IPS DF 6.9 (cell line): Measurements from ENCODE around the gene MOK.
"Not testable (repeated sequence)": the region's sequence is repeated elsewhere in the genome, so short reads cannot be mapped to it uniquely, and the experiment has no call there.

ENCODE experiments used
- DNase-seq: peaks from one replicate; pipeline ENCODE4 v3.0.0-alpha.2; 2013; ENCODE audit warnings: low read depth, low spot score
- H3K27ac ChIP-seq: one replicate; pipeline ENCODE4 v1.5.1; 2013; ENCODE audit warnings: low read length, control low read depth
- H3K27me3 ChIP-seq: 2 replicates; pipeline ENCODE4 v1.6.1; 2013; ENCODE audit warnings: mild to moderate bottlenecking, low read length; ENCODE audit not compliant: control insufficient read depth, insufficient read depth
- H3K36me3 ChIP-seq: 2 replicates; pipeline ENCODE4 v1.6.1; 2013; ENCODE audit warnings: low read length; ENCODE audit not compliant: control insufficient read depth, insufficient read depth
- H3K4me1 ChIP-seq: 2 replicates; pipeline ENCODE4 v1.6.1; 2013; ENCODE audit warnings: low read length; ENCODE audit not compliant: control insufficient read depth, insufficient read depth
- H3K4me3 ChIP-seq: 2 replicates; pipeline ENCODE4 v1.5.1; 2013; ENCODE audit warnings: mild to moderate bottlenecking, low read length
- H3K9me3 ChIP-seq: 2 replicates; pipeline ENCODE4 v1.6.1; 2013; ENCODE audit warnings: low read length, inconsistent platforms; ENCODE audit not compliant: control insufficient read depth, insufficient read depth
- WGBS: extraction: QIAGEN DNeasy Blood & Tissue Kit; methylation state at CpG from one replicate; pipeline ENCODE4 v1.1.7; 2013; ENCODE audit warnings: mixed read lengths, missing lambda C conversion rate; ENCODE audit not compliant: insufficient read length, insufficient coverage; 5-methylcytosine and 5-hydroxymethylcytosine counted together

Gene MOK

DNA sequence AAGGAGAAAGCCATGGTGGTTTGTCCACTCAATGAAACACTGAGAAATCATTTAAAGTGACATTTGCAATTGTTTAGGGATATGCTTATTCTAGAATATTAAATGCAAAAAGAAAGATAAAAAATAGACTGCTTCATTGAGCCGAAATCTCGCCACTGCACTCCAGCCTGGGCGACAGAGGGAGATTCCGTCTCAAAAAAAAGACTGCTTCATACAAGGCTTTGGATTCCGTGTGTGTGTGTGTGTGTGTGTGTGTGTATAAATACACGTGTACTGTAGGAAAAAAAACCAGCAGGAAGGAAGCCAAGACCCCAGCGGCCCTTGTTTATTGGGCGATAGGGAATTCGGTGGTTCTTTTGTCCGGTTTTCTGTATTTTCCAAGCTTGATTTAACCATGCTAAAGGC, 11.4 kb upstream of the MOK start:
- DNase-seq = no peak
- no CpG with 5 or more reads among the region's 10 CpGs for WGBS
- H3K27me3 ChIP-seq = no peaks in the 10 kb centered on the region; the same call in 1 of the 2 replicates
- no peaks in the 10 kb centered on the region; the same call in 1 of the 2 replicates for H3K4me1 ChIP-seq
- no peak overlapping the region for H3K27ac ChIP-seq
- H3K9me3 ChIP-seq = no peaks in the 10 kb centered on the region
- H3K4me3 ChIP-seq = peak overlapping the region; percentile 56; the same call in 1 of the 2 replicates
- H3K36me3 ChIP-seq = no peaks in the 10 kb centered on the region; the same call in 1 of the 2 replicates

DNA sequence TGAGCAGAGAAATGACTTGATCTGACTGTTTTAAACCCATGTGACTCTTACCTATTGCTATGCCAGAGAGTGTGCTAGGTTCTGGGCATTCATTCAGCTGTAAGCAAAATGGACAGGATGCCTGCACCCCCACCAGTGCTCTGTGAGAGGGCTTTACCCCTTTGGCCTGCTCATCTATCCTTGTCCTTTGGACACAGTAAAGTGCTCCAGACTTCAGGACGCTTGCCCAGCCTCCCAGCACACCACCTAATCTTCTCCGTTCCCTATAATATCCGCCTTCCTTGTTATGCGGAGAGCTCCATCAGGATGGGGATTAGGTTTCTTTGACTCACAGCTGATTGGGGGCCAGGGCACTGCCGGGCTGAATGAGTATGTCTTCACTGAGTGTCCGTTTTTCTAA, 10.2 kb upstream of the MOK start:
- no peaks in the 10 kb centered on the region for H3K9me3 ChIP-seq
- DNase-seq = no peak
- H3K36me3 ChIP-seq = no peaks in the 10 kb centered on the region; the same call in 1 of the 2 replicates
- H3K27ac ChIP-seq = no peak overlapping the region
- no peaks in the 10 kb centered on the region; the same call in 1 of the 2 replicates for H3K27me3 ChIP-seq
- no CpG with 5 or more reads among the region's 6 CpGs for WGBS
- H3K4me1 ChIP-seq = no peaks in the 10 kb centered on the region; the same call in 1 of the 2 replicates
- no peak overlapping the region for H3K4me3 ChIP-seq

DNA sequence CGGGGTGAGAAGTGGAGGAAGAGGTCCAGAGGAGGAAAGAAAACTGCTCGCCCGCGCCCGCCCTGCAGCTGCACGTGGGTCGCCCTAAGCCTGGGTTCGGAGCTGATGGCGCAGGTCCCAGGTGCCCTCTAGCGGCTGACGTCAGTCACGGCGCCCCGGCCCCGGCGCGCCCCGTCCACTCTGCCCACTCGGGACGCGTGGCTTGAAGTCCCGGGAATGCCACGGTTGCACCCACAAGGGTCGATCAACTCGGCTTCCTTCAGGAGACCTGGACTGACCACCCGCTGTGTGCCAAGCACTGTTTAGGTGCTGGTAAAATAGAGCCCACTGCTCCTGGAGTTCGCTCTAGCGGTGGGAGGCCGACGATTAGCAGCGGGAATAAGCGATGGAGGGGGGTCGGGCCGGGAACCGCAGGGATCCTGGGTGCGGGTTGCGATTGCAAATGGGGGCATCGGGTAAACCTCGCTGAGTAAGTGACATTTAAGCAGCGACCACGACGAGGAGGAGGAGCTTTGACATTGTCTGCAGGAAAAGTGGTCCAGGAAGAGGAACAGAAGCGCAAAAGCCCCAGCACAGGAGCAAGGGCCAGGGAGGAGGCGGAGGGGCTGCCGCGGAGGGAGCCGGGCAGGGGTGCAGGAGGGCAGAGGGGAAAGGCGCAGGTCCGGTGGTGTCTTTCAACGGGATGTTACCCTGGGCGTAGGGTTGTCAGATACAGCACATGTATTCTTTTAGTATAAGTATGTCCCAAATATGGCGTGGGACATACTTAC, 9.5 kb upstream of the MOK start:
- no peaks in the 10 kb centered on the region; the same call in 1 of the 2 replicates for H3K27me3 ChIP-seq
- H3K9me3 ChIP-seq = no peaks in the 10 kb centered on the region
- no peaks in the 10 kb centered on the region for H3K36me3 ChIP-seq
- no peak for DNase-seq
- peak overlapping the region; percentile 73 for H3K4me3 ChIP-seq
- no CpG with 5 or more reads among the region's 52 CpGs for WGBS
- H3K4me1 ChIP-seq = no peaks in the 10 kb centered on the region; the same call in 1 of the 2 replicates
- H3K27ac ChIP-seq = no peak overlapping the region

DNA sequence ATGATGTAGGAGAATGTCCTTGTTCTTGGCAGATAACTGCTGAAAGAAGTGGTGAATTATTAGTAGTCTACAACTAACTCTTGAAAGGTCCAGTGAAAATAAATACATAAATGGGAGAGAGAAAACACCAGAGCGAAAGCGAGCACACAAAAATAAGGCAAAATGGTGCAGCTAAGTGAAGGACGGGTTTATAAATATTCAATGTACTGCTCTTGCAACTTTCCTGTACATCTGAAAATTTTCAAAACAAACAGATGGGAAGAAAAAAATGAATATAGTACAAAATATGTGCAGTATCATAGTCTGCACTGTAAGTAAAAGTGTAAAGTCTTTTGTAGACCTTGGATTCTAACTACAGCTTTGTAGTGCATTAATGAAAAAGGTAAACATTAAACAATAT, 1.3 kb downstream of the MOK start:
- no peaks in the 10 kb centered on the region for H3K36me3 ChIP-seq
- no peak overlapping the region for H3K4me3 ChIP-seq
- no CpG with 5 or more reads among the region's 3 CpGs for WGBS
- no peak for DNase-seq
- no peaks in the 10 kb centered on the region for H3K27me3 ChIP-seq
- H3K9me3 ChIP-seq = no peaks in the 10 kb centered on the region
- no peak overlapping the region for H3K27ac ChIP-seq
- H3K4me1 ChIP-seq = no peaks in the 10 kb centered on the region

DNA sequence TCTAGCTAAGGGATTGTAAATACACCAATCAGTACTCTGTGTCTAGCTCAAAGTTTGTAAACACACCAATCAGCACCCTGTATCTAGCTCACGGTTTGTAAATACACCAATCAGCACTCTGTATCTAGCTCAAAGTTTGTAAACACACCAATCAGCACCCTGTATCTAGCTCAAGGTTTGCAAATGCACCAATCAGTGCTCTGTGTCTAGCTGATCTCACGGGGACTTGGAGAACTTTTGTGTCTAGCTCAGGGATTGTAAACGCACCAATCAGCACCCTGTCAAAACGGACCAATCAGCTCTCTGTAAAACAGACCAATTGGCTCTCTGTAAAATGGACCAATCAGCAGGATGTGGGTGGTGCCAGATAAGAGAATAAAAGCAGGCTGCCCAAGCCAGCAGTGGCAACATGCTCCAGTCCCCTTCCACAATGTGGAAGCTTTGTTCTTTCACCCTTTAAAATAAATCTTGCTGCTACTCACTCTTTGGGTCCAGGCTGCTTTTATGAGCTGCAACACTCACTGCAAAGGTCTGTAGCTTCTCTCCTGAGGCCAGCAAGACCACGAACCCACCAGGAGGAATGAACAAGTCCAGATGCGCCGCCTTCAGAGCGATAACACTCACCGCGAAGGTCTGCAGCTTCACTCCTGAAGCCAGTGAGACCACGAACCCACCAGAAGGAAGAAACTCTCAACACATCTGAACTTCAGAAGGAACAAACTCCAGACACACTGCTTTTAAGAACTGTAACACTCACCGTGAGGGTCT, 6.5 kb downstream of the MOK start:
- not testable (repeated sequence) for H3K4me1 ChIP-seq, H3K27ac ChIP-seq, DNase-seq, H3K4me3 ChIP-seq, H3K27me3 ChIP-seq, H3K9me3 ChIP-seq, H3K36me3 ChIP-seq
- WGBS = no CpG with 5 or more reads among the region's 12 CpGs

DNA sequence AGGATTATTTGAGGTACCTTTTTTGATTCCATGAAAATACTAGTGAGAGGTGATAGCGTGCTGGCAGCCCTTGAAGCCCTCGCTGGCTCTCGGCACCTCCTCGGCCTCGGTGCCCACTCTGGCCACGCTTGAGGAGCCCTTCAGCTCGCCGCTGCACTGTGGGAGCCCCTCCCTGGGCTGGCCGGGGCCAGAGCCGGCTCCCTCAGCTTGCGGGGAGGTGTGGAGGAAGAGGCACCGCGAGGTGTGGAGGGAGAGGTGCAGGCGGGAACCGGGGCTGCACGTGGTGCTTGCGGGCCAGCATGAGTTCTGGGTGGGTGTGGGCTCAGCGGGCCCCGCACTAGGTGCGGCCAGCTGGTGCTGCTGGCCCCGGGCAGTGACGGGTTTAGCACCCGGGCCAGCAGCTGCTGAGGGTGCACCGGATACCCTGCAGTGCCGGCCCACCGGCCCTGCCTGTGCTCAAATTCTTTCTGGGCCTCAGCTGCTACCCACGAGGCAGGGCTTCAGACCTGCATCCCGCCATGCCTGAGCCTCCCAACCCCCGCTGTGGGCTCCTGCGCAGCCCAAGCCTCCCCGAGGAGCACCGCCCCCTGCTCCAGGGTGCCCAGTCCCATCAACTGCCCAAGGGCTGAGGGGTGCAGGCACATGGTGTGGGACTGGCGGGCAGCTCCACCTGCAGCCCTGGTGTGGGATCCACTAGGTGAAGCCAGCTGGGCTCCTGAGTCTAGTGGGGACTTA, 7.4 kb downstream of the MOK start:
- no peak overlapping the region for H3K4me3 ChIP-seq
- H3K9me3 ChIP-seq = no peaks in the 10 kb centered on the region
- no peak overlapping the region for H3K27ac ChIP-seq
- DNase-seq = no peak
- no CpG with 5 or more reads among the region's 33 CpGs for WGBS
- no peaks in the 10 kb centered on the region for H3K27me3 ChIP-seq
- no peaks in the 10 kb centered on the region for H3K36me3 ChIP-seq
- H3K4me1 ChIP-seq = no peaks in the 10 kb centered on the region

DNA sequence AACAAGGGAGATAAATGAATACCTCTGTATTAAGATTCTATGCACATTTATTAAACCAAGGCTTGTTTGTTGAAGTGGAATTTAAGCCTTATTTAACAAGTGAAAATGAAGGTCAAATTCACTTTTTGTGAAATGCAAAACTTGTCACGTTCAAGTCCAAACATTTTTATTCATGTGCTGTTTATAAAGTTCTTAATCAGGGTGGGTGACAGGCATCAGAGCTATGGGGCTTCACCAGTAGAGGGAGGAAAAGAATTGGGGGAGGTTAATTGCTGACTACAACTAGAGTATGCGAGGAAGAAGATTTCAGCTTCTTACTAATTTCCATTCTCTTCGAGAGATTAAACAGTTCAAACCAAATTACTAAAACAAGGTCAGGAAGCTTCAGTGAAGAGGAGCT, 9.7 kb downstream of the MOK start:
- no peaks in the 10 kb centered on the region for H3K4me1 ChIP-seq
- no peaks in the 10 kb centered on the region for H3K9me3 ChIP-seq
- H3K4me3 ChIP-seq = no peak overlapping the region
- H3K27ac ChIP-seq = no peak overlapping the region
- H3K27me3 ChIP-seq = no peaks in the 10 kb centered on the region
- no peak for DNase-seq
- H3K36me3 ChIP-seq = no peaks in the 10 kb centered on the region
- WGBS = no CpG with 5 or more reads among the region's 3 CpGs

DNA sequence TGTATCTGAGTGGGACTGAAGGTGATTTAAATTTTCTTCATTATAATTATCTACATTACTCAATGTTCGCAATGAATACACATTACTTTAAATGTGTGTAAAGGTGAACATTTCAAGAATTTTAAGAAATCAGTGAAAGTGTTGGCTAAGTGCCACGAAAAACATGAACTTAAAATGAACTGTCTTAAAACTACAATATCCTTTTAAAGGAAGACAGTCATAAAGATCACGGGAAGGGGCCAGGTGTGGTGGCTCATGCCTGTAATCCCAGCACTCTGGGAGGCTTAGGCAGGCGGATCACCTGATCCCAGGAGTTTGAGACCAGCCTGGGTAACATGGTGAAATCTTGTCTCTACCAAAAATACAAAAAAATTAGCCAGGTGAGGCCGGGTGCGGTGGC, 11.2 kb downstream of the MOK start:
- Histone ChIP-seq H3K27ac (no peak overlapping the region), H3K36me3 (no peaks in the 10 kb centered on the region), H3K9me3 (no peaks in the 10 kb centered on the region), H3K4me3 (no peak overlapping the region), H3K27me3 (no peaks in the 10 kb centered on the region), H3K4me1 (no peaks in the 10 kb centered on the region)
- DNase-seq = no peak
- no CpG with 5 or more reads among the region's 6 CpGs for WGBS

DNA sequence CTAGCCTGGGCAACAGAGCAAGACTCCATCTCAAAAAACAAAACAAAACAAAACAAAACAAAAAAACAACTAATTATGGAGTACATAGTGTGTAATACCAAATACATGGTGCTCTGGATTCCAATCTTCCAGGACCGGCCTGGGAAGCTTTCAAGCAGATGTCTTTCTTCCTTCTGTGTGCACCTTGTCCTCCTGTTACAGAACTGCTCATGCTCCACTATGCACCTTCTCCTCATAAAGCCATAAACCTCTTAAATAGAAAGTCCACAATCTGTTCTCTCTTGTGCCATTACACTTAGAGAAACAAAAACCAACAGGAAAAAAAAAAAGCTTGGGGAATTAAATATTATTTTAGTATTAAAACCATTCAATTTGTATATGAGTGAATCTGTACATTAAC, 12.5 kb downstream of the MOK start:
- Histone ChIP-seq H3K4me3 (no peak overlapping the region), H3K27me3 (no peaks in the 10 kb centered on the region), H3K27ac (no peak overlapping the region), H3K36me3 (no peaks in the 10 kb centered on the region), H3K4me1 (no peaks in the 10 kb centered on the region), H3K9me3 (no peaks in the 10 kb centered on the region)
- DNase-seq = no peak
- WGBS = no CpG with 5 or more reads among the region's 1 CpG

DNA sequence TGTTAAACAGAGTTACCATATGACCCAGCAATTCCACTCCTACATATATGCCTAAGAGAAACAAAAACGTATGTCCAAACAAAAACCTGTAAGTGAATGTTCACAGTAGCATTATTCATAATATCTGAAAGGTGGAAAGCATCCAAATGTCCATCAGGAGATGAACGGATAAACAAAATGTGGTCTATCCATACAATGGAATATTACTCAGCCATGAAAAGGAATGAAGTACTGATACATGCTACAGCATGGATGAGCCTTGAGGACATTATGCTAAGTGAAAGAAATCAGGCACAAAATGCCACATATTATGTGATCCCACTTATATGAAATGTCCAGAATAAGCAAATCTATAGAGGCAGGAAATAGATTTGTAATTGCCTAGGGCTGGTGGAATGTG, 16.8 kb downstream of the MOK start:
- H3K4me1 ChIP-seq = no peaks in the 10 kb centered on the region
- H3K27ac ChIP-seq = no peak overlapping the region
- no peaks in the 10 kb centered on the region for H3K36me3 ChIP-seq
- no peak overlapping the region for H3K4me3 ChIP-seq
- DNase-seq = no peak
- no CpG with 5 or more reads among the region's 2 CpGs for WGBS
- no peaks in the 10 kb centered on the region for H3K27me3 ChIP-seq
- H3K9me3 ChIP-seq = no peaks in the 10 kb centered on the region
